ENCODE measurements around the gene PCGF1.

- no peak for TF ChIP-seq SPI1 (IDR thresholded peaks at IDR 0.05; ENCODE audit: low read depth, low read length)
- TF ChIP-seq POLR2AphosphoS5 (IDR thresholded peaks at IDR 0.05; ENCODE audit: low read depth, low read length): no peak
- TF ChIP-seq POLR2A (IDR thresholded peaks at IDR 0.05; ENCODE audit: low read depth, low read length): no peak
Measured at GRCh38 chr2:74550231-74550630, 42.7 kb upstream of the PCGF1 start.
